NT2/D1 (cell line): ENCODE measurements around the gene EPB41L5.

ENCODE experiments used
- YY1 ChIP-seq: IDR thresholded peaks from 2 replicates; pipeline ENCODE4 v1.6.1; 2011; ENCODE audit not compliant: insufficient read length, insufficient read depth
- ZNF274 ChIP-seq: IDR thresholded peaks from 2 replicates; pipeline ENCODE4 v1.6.1; 2011; ENCODE audit warnings: mild to moderate bottlenecking, low read depth, low read length

DNA sequence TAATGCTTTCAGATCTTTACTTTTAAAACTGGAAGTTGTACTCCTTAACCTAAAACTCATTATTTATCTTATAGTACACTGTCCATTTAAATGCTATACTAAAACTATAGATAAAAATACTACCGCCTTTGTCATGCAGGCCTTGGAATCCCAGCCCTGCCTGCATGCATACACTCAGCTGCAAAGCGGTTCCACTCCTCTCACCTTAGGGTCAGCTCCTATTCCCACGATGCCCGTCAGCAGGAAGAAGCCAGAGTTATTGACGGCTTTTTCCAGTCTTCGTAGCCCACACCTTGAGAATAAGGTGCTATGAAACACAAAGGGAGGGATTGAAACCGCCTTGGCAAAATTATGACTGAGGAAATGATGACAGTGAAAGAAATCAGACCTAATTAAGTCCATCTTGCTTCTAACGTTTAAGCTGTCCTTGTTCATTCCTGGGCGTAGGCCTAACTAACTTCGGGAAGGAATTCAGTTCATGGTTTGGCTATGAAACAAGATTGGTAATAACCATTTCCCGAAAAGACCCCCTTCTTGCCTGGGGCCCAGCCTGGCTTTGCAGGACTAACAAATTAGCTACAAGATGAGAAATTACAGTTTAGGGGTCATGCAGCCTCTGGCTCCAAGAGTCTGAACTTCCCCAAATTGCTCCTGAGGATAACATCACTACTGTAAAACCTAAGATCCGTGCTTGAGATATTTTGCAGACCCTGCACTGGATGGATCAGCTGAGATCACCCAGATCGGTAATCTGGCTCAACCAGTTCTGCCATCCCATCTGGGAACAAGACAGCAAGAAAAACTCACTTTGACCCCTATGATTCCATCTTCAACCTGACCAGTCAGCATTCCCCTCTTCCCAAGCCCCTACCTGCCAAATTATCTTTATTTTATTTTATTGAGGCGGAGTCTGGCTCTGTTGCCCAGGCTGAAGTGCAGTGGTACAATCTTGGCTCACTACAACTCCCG is 17.1 kb downstream of the EPB41L5 start:
- TF ChIP-seq YY1 (no peak), ZNF274 (no peak)
